Vagina (tissue), 2 donors: ENCODE data around the gene TTC23L. TPM values are rescaled to one million over a fixed set of nuclear protein-coding genes. Genes with fewer than 3 reads are reported as not detected.

Experiments
- DNase-seq, 2 donors: peaks; one replicate each; pipeline ENCODE4 v3.0.0-alpha.2; 2017; ENCODE audit errors: extremely low spot score in 2 of 2
- H3K27ac ChIP-seq: fragments of 200-600 bp; sonication (generic); one replicate; pipeline ENCODE4 v1.5.1; 2019
- H3K27me3 ChIP-seq: fragments of 200-600 bp; sonication (generic); one replicate; pipeline ENCODE4 v1.5.1; 2019
- H3K36me3 ChIP-seq, 2 donors: fragments of 200-600 bp; sonication (generic); one replicate each; pipeline ENCODE4 v1.5.1; 2017 to 2019
- H3K4me1 ChIP-seq: fragments of 200-600 bp; sonication (generic); one replicate; pipeline ENCODE4 v1.5.1; 2019
- H3K4me3 ChIP-seq, 2 donors: fragments of 200-600 bp; sonication (generic); 1 replicate in 1 of 2; 2 replicates in 1 of 2; pipeline ENCODE4 v1.5.1; 2016 to 2019
- H3K9me3 ChIP-seq: fragments of 200-600 bp; sonication (generic); one replicate; pipeline ENCODE4 v1.5.1; 2019
- POLR2A ChIP-seq, 2 donors: fragments of 450-650 bp; IDR thresholded peaks; one replicate each; pipeline ENCODE4 v1.6.1; 2017; ENCODE audit warnings: antibody characterized with exemption in 2 of 2, mild to moderate bottlenecking in 2 of 2, moderate library complexity in 2 of 2
- POLR2AphosphoS5 ChIP-seq, 2 donors: sonication (generic); formaldehyde crosslinking; IDR thresholded peaks; one replicate each; pipeline ENCODE4 v1.9.0; 2017; ENCODE audit warnings: antibody characterized with exemption in 2 of 2, mild to moderate bottlenecking in 2 of 2, low read depth in 1 of 2; ENCODE audit not compliant: insufficient read depth in 1 of 2
- intact Hi-C: fragments of 100-400 bp; cut with DNase I; formaldehyde crosslinking; loops from one replicate; pipeline ENCODE4 v1.15.1; 2023
- total RNA-seq: library from RNA; depleted of rRNA; stranded (reverse); fragments of >200 nt; gene quantifications from one replicate; pipeline ENCODE4 v1.2.3, GENCODE V29; 2016
- TF ChIP-seq, protein P1 (sequence below), 3 experiments: fragments of 450-650 bp in 2 of 3; fragments of 200-600 bp in 1 of 3; sonication (generic) in 1 of 3; IDR thresholded peaks; one replicate each; pipeline ENCODE4 v1.5.1; 2017 to 2019; ENCODE audit warnings: antibody characterized with exemption in 3 of 3, mild to moderate bottlenecking in 2 of 3, moderate library complexity in 2 of 3

The TTC23L gene
- total RNA-seq, 1 donor from 2014 or later, result 0.25 TPM

DNA sequence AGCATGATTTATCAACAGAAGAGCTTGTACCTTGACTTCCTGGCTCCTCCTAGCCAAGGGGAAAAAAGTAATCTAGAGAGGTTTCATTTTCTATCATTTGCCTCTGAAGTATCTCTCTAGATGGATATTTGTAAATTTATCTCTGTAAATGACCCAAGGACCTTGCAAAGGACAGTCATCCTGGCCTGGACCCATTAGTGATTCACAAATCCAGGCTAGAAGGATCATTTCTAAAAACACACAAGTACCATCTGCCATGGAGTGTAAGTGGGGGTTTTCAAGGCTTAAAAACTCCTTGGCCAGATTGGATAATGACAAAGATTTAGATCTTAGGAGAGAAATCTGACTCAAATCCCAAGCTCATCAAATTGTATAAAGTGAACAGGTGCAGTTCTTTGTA lies 8.1 kb downstream of the TTC23L start:
- H3K36me3 ChIP-seq, result no peaks in the 10 kb centered on the region
- no peaks in the 10 kb centered on the region for H3K4me1 ChIP-seq
- intact Hi-C loops, result no loop called here
- H3K4me3 ChIP-seq, result no peak overlapping the region
- no peaks in the 10 kb centered on the region for H3K27me3 ChIP-seq
- DNase-seq, result no peak
- no peak for TF ChIP-seq POLR2AphosphoS5 (IDR thresholded peaks at IDR 0.05; ENCODE audit: insufficient read depth in 1 of 2, low read depth in 1 of 2)
- TF ChIP-seq, protein P1, sequence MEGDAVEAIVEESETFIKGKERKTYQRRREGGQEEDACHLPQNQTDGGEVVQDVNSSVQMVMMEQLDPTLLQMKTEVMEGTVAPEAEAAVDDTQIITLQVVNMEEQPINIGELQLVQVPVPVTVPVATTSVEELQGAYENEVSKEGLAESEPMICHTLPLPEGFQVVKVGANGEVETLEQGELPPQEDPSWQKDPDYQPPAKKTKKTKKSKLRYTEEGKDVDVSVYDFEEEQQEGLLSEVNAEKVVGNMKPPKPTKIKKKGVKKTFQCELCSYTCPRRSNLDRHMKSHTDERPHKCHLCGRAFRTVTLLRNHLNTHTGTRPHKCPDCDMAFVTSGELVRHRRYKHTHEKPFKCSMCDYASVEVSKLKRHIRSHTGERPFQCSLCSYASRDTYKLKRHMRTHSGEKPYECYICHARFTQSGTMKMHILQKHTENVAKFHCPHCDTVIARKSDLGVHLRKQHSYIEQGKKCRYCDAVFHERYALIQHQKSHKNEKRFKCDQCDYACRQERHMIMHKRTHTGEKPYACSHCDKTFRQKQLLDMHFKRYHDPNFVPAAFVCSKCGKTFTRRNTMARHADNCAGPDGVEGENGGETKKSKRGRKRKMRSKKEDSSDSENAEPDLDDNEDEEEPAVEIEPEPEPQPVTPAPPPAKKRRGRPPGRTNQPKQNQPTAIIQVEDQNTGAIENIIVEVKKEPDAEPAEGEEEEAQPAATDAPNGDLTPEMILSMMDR (IDR thresholded peaks at IDR 0.05), result no peak
- no peak for TF ChIP-seq POLR2A (IDR thresholded peaks at IDR 0.05)
- no peak overlapping the region for H3K27ac ChIP-seq
- no peaks in the 10 kb centered on the region for H3K9me3 ChIP-seq

DNA sequence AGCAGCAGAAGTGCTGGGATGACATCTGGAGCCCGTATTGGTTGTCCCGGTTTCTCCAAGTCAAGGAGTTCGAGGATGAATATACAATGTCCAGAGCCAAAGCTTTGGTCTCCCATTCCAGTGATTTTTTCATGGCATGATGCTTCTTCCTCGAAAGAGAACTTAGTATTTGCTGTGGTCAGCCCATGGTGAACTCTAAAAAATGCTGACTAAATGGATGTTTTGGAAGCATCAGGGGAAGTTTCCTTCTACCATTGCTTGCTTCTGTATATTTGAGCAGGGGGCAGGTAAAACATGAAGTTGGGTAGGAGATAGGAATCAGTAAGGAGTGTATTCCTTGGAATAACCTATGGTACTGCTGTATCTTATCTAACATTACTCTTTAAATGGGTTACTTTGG lies 8.6 kb downstream of the TTC23L start:
- no peak for DNase-seq
- TF ChIP-seq POLR2A (IDR thresholded peaks at IDR 0.05) (no peak), POLR2AphosphoS5 (IDR thresholded peaks at IDR 0.05; ENCODE audit: insufficient read depth in 1 of 2, low read depth in 1 of 2) (no peak)
- TF ChIP-seq, protein P1 (IDR thresholded peaks at IDR 0.05), result no peak
- H3K36me3 ChIP-seq, result no peaks in the 10 kb centered on the region
- no peak overlapping the region for H3K27ac ChIP-seq
- intact Hi-C loops, result no loop called here
- no peaks in the 10 kb centered on the region for H3K4me1 ChIP-seq
- H3K9me3 ChIP-seq, result no peaks in the 10 kb centered on the region
- H3K4me3 ChIP-seq, result no peak overlapping the region
- H3K27me3 ChIP-seq, result no peaks in the 10 kb centered on the region

DNA sequence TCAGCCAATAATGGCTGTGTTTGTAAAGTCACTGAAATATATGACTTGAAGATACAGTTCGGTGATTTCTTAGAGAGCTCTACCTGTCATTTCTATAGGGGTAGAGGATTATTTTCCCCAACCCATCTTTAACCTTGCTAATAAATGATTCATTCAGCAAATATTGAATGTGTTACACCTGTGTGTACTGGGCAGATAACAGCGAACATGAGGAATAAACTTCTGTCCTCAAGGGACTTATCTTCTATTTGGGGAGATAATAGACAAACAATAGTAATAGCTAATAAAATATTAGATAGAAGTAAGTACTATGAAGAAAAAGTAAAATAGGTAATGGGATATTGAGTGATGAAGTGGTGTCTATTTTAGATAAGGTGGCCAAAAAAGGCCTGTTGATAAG lies 9.3 kb downstream of the TTC23L start:
- no peaks in the 10 kb centered on the region for H3K4me1 ChIP-seq
- no peaks in the 10 kb centered on the region for H3K27me3 ChIP-seq
- intact Hi-C loops, result no loop called here
- no peak overlapping the region for H3K27ac ChIP-seq
- no peak overlapping the region for H3K4me3 ChIP-seq
- H3K9me3 ChIP-seq, result no peaks in the 10 kb centered on the region
- DNase-seq, result no peak
- TF ChIP-seq POLR2A (IDR thresholded peaks at IDR 0.05) (no peak), POLR2AphosphoS5 (IDR thresholded peaks at IDR 0.05; ENCODE audit: insufficient read depth in 1 of 2, low read depth in 1 of 2) (no peak)
- TF ChIP-seq, protein P1 (IDR thresholded peaks at IDR 0.05), result no peak
- H3K36me3 ChIP-seq, result no peaks in the 10 kb centered on the region

DNA sequence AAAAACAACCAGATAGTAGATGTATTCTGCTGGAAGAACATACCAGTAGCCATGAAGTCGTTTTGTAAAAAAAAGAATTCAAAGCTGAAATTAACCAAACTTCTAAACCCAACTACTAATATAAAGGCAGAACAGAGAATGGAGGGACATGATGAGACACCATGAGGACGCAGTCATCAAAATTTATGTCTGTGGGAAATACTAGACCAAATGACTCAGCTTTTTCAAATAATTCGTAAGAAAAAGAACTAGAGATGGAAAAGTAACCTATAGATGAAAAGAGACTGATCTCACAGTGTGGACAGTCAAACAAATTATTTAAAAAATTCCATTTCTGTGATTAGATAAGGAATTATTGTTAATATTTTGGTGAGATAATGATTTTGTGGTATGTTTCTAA lies 10.3 kb downstream of the TTC23L start:
- no peaks in the 10 kb centered on the region for H3K9me3 ChIP-seq
- H3K4me1 ChIP-seq, result no peaks in the 10 kb centered on the region
- DNase-seq, result no peak
- no peaks in the 10 kb centered on the region for H3K27me3 ChIP-seq
- H3K27ac ChIP-seq, result no peak overlapping the region
- H3K4me3 ChIP-seq, result no peak overlapping the region
- intact Hi-C loops, result no loop called here
- TF ChIP-seq POLR2AphosphoS5 (IDR thresholded peaks at IDR 0.05; ENCODE audit: insufficient read depth in 1 of 2, low read depth in 1 of 2) (no peak), POLR2A (IDR thresholded peaks at IDR 0.05) (no peak)
- TF ChIP-seq, protein P1 (IDR thresholded peaks at IDR 0.05), result no peak
- H3K36me3 ChIP-seq, result no peaks in the 10 kb centered on the region

DNA sequence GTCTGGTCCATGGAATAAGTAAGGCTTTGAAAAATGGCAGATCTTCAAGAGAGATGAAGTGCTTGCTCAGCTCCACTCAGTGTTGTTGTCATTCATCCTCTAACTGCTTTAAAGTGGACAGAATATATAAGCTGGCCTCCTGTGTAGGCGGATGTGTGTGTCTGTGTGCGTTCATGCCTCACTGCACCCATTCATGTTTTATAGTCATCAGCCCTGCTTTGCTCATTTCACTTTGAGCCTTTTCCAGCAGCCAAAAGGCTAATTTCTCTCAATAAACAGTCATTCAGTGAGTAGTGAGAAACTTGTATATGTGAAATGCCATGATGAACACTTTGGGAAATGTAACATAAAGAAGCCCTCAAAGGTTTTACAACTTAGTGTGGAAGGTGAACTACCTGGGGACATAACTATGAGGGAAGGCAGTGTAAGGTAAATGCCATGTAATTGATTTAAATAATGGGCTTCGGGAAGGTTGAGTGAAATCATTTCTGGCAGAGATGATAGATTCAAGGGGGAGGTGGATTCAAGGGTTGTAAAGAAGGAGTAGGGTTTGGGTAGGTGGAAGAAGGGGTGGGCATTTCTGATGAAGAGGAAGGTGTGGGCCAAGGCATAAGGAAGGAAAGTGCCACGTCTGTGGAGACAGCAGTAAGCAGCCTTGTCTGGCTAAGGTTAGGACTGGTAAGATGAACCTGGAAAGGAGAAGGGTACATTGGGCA lies 15.7 kb downstream of the TTC23L start:
- no peaks in the 10 kb centered on the region for H3K4me1 ChIP-seq
- H3K4me3 ChIP-seq, result no peak overlapping the region
- no peak for TF ChIP-seq POLR2A (IDR thresholded peaks at IDR 0.05)
- TF ChIP-seq POLR2AphosphoS5 (IDR thresholded peaks at IDR 0.05; ENCODE audit: insufficient read depth in 1 of 2, low read depth in 1 of 2), result no peak
- TF ChIP-seq, protein P1 (IDR thresholded peaks at IDR 0.05), result no peak
- no peak overlapping the region for H3K27ac ChIP-seq
- DNase-seq, result no peak
- no peaks in the 10 kb centered on the region for H3K9me3 ChIP-seq
- intact Hi-C loops, result no loop called here
- no peaks in the 10 kb centered on the region for H3K27me3 ChIP-seq
- no peaks in the 10 kb centered on the region for H3K36me3 ChIP-seq
